Muscle of back (tissue), 11 donors: ENCODE measurements around the gene SFMBT2. TPM values are rescaled to one million over a fixed set of nuclear protein-coding genes. Genes with fewer than 3 reads are reported as not detected.
"Not testable (repeated sequence)": the region's sequence is repeated elsewhere in the genome, so short reads cannot be mapped to it uniquely, and the experiment has no call there.

Experiments used
- DNase-seq, 3 donors: peaks; one replicate each; pipeline versions ENCODE4 v3.0.0 to v3.0.0-alpha.2; 2013
- polyA plus RNA-seq, 10 donors: library from polyadenylated mRNA; unstranded; fragments of 120-200 nt; gene quantifications; one replicate each; pipeline ENCODE4 v1.2.1, GENCODE V29; 2013; ENCODE audit not compliant: insufficient read length in 10 of 10

SFMBT2 gene
- polyA plus RNA-seq, 10 donors, result 7.0 to 11.4 (median 8.2) TPM

DNA sequence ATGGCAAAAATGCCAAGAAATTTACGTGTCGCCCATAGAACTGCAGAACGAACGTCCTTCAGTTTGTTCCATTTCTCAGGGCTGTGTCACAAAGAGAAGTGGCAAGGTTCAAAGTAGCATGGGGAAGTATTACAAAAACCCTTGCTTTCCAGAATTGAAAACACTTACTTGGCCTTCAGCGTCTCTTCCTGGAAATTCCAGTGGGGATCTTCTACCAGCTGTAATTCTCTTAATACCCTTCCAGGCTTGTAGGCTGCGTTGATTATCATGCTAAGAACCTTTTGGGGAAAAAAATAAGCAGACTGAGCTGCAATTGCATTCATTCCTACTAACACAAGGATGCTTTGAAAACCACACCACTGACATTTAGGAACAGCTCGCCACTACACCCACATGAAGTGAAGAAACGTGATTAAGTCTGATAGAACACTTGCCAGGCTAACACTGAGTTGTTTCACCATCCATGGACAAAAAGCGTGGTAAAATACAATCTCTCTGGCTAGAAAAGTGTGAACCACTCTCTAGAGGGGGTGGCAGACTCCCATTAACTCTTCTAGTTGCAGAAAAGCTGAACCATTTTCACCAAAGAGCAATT lies 222.3 kb downstream of the SFMBT2 start:
- no peak for DNase-seq

DNA sequence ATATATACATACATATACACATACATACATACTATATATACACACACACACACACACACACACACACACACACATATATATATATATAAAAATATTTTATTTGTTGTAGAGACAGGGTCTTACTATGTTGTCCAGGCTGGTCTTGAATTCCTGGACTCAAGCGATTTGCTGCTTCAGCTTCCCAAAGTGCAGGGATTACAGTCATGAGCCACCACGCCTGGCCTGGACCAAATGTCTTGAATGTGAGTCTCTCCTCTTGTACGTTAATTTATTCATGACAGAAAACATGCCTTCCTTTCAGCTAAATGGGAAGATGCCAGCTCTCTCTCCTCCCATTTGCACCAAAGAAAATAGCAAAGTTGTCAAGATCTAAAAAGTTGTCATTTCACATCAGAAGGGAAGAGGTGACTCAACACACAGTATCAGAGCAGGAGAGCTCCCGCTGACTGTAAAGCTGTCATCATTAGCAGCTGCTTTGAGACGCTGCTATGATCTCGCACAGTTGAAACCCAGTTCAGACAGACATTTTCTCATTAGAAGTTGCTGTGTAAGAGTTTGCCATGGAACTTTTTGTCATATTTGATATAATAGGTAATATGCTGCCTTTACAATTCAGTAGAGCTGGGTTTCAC lies 224.3 kb downstream of the SFMBT2 start:
- no peak for DNase-seq

DNA sequence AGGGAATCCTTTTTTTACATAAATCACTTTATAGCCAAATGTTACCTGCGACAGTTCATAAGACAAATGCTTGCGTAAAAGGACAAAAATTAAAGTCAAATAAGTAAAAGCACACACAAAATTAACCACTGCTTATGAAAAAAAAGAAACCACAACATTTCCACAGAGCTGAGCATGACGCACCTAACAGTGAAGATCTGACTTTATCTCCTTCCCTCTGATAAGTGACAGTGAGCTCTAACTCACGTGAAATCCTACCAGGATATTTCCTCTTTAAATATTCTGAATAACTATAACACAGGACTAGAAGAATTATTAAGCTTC lies 225.5 kb downstream of the SFMBT2 start:
- DNase-seq, result no peak

DNA sequence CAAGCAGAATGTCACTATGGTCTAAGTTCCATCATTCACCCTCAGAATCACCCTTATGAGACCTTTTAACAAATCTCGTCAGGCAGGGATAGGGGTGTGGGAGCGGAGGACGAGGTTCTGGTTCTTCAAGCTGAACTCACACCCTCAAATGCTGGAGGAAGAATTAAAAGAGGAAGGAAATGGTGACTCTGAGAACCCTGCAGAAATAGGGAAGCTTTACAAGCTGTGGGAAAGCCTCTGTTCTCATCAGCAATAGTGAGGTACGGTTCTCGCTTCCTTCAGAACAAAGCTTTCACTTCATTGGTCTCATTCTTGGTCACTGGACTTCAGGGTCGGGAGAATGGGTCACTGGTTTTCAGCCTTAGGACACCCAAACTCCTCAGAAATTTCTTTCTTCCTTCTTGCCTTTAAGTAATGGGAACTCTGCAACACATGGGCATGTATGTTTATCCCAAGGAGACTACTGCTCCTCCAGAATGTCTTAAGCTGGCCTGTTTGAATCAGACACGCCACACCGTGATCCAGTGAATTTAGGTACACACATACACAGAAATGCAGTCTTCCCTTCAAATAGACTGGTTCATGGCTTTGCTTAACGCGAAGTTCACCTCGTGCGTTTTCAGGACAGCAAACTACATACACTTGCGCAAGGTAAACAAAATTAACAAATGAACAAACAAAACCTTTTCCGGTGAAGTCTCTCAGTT lies 226.0 kb downstream of the SFMBT2 start:
- peak in 1 of 3 donors; percentile 26 for DNase-seq

DNA sequence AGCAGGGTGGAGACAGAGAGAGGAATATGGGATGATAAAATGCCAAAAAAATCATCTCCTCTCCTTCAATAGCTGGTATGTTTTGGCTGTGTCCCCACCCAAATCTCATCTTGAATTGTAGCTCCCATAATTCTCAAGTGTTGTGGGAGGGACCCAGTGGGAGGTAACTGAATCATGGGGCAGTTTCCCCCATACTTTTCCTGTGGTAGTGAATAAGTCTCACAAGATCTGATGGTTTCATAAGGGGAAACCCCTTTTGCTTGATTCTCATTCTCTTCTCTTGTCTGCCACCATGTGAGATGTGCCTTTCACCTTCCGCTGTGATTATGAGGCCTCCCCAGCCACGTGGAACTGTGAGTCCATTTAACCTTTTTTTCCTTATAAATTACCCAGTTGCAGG lies 226.7 kb downstream of the SFMBT2 start:
- not testable (repeated sequence) for DNase-seq

DNA sequence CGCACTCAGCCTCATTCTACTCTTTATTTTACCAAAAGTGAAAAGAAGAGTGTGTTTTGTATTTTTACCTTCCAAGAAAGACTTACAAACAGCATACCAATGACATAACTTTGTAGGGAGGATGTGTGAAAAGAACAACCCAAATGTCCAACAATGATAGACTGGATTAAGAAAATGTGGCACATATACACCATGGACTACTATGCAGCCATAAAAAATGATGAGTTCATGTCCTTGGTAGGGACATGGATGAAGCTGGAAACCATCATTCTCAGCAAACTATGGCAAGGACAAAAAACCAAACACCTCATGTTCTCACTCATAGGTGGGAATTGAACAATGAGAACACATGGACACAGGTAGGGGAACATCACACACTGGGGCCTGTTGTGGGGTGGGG lies 228.5 kb downstream of the SFMBT2 start:
- DNase-seq, result not testable (repeated sequence)

DNA sequence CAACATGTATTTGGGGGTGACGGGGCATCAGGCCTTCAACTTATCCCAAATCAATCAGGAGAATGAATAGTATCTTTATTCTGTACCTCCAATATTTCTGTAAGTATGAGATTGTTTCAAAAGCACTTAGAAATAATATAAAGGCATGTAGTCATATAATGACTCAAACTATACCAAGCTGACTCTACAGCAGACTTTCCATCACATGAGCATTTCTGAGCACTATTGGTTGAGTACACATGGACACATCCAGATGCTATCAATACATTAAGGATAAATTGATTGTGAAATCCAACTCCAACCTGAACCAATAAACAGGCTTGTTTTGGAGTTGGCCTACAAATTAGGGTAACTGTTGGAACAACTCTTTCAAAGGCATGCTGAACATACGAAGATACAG lies 229.4 kb downstream of the SFMBT2 start:
- DNase-seq, result no peak

DNA sequence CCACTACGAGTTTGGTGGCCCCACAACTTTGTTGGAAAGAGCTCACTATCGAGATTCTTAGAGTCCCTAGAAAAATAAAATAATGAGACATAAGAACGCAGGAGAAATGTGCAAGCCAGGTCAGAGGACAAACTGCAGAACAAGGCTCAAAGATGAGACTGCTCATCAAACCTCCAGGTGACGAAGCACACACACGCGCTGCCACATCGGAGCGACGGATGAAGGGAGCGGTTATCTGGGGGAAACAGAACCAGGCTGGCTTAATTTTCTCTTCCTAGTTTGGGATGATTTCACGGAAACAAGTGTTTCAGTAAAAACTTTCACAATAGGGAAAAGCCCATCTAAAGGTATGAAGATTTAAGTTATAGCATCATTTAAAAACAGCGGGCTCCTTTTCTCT lies 231.3 kb downstream of the SFMBT2 start:
- no peak for DNase-seq

DNA sequence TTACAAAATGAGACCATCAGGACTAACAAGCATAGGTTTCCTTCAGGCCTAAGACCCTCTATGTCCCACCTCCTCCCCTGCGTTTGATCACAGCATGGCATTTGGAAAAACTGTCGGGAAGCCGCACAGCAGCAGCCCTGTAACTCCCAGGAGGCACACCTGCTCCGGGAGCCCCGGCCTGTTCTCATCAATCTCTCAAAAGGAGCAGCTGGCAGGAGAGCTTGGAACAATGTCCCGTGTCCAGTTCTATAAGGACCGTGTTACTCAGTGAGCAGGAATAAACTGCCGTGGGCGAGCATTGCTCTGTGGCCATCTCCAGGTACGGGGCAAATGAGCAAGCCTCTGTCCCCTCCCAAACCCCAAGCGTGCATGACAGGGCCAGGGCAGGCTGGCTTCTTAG lies 236.9 kb downstream of the SFMBT2 start:
- no peak for DNase-seq

DNA sequence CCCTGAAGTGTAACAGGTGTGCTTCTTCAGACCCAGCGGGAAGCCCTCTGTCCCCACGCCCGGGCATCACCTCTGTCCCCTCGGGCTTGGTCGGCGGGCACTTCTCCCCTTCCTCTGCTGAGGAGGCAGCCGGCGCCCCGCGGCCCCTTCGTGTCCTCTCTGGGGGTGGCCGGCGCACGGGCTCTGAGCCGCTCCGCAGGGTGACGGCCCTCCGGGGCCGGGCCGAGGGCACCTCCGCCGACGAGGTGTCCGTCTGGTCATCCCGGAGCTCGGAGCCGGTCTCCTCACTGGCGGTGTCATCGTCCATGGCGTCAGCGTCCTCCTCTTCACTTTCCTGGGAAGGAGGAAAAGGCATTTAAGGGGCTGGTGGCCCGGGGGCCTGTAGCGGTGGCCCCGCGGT lies 239.0 kb downstream of the SFMBT2 start:
- no peak for DNase-seq

DNA sequence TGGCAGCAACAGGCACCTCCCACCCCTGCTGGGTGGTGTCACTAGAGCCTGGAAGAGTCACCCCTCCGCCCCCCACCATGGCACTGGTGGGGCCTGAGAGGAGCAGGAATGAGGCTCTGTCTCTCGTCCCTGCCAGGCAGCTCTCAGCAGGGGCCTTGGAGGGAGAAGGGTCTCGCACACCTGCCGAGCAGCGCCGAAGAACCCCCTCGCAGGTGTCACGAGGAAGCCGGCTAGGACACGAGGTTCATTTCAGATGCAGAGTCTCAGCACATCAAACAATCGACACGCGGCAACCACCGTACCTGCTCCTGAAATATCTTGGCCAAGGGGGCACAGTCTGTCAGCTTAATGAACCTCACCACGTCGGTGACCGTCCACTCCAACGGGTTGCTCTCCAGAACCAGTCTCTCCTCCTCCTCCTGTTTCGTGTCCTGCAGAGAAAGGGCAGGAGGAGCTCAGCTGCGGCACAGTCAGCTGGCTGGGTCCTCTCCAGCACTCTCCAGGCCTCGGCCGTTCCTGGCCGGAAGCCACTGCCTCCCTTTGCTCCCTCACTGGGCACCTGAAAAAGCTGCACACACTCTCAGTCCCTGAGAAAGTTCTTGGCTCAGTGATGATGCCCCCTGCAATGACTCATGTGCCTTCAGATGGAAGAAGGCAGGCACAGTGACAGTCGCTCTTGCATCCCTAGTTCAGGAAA lies 240.1 kb downstream of the SFMBT2 start:
- DNase-seq, result no peak

DNA sequence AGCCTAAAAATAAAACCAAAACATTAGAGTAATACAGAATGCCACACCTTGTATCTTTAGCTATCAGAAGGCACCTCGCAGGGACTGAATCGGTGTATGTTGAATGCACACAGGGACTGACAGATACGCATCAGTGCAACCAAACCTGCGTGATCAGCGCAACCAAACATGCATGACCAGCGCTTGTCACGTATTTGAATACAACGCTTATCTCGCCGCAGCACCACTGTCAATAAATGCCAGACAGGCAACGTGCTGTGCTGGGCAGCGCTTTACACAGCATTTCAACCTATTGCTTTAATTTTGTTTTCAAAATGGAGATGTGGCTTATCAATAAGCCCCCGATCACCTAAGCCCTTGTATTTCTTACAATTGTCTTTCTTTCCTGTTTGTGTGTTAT lies 242.4 kb downstream of the SFMBT2 start:
- DNase-seq, result no peak

DNA sequence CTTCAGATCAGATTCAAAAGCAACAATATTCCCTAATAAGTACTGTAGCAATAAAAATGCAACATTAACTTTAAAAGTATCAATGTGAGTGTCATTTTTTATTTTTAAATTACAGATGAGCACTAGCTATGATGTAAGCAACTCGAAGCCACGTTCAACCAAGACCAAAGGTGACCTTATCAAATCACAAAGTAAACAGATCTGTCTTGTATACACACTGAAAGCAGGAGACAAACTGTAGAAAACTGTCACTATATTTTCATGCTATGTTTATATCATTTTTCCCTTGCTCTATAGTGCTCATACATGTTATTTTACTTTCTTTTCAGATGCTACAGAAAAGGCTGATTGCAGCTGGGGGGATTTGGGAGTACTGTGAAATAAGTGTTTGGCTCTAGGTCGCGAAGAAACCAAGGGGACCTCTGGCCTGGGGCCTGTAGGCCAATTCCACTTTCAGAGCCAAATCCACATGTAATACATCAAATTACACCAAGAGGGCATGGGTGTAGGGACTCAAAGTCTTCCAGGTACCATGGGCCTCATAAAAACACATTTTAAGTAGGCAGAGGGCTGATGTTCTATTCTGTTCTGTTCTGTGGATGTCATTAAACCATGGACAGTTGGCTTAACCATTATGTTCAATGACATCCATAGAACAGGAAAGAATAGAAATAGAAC lies 245.2 kb downstream of the SFMBT2 start:
- peak in 1 of 3 donors; percentile 38 for DNase-seq

DNA sequence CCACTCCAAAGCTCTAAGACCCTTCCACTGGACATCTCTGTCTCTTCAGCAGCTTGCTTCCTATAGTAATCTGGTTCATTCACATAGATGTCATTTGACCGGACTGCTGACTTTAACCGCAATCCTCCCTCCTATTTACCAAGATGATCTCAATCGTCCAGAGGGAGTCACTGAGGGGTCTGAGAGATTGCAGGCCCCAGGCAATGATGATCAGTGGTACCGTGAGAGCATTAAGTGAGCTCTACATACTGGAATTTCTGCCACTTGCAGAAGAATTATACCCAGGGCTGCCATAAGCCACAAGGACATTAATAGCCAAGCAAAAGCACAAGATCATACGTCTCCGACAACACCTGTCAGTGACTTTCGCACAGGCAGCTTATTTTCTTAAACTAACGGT lies 245.9 kb downstream of the SFMBT2 start:
- DNase-seq, result no peak

DNA sequence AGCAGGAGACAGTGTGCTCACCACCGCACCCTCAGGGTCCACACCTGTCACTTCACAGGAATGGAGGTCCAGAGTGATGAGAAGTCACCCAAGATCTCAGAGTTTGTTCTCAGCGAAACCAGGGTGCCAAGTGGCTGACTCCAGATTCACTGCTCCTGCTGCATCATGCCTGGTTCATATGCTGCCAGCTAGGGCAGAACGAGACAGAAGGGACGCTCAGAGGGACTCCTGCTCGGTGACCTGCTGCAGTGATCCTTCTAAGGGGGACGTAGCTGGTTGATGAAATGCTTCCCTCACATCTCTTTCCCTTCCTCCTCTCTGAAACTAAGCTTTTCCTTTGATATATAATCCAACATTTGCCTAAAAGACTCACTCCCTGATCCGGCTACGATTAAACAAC lies 248.5 kb downstream of the SFMBT2 start:
- no peak for DNase-seq

DNA sequence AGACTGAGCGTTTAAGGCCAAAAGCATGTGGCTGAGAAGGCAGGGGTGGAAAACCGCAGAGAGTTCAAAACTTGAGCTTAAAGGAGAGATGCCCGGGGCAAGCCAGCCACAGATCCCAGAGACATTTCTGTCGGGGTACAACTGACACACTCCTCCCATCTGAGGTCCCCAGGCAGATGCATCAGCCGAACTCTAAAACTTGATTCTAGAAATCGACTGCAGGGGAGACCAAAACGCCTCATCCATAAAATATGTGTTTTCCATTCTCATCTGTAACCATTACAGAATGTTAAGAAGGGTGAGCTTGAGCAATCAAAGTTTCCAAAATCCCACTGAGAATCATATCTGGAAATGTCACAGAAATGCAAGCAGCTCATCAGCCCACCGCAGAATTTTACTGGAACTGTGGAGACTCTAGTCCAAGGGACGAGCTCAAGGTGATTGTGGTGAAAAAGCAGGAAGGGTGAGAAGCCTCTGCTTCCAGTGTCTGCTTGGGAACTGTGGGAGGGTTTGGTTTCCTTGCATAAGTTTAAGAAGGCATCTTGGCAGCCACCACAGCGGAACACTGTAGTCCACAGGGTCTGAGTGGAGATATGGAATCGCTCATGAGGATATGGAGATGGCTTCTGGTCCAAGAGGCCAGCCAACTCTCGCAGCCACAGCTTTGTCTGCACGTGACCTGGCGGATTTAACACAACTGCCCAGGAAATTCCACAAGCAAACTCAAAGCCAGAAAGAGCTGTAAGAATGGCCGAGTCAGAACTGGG lies 249.2 kb downstream of the SFMBT2 start:
- peak; percentile 24 to 77 (median 58) for DNase-seq

DNA sequence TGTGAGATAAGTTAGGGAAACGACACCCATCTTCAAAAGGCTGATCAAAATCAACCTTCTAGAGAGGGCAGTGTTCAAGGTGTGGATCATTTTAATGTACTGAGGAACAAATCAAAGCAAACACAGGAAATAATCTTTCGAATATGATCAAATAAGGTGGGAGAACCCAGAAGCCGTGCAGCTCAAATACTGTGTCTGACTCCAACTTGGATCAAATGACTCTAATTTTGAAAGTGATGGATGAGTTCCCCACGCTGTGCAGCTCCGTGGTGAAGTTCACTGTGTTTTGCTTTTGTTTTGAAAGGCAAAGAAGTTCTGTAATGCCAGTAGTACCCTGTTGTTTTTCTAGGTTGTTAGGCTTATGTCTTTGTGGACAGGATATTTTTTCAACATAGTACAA lies 250.9 kb downstream of the SFMBT2 start:
- DNase-seq, result no peak

DNA sequence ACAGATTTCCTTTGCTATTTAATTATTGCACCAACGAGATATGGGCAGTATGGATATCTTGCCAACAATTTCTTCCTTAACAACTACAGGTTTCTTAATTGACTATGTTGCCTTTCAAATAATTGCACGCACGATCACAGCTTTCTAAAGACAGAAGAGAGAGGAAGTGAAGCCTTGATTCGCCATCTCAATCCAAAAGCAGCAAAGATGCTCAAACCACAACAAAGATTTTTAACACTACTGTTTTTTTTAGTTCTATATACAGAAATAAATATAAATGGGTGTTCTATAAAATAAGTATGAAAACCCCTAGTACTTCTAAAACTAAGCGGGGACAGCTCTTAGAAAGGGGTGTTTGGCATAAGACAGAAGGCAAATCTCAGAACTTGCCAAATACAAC lies 251.3 kb downstream of the SFMBT2 start:
- no peak for DNase-seq

DNA sequence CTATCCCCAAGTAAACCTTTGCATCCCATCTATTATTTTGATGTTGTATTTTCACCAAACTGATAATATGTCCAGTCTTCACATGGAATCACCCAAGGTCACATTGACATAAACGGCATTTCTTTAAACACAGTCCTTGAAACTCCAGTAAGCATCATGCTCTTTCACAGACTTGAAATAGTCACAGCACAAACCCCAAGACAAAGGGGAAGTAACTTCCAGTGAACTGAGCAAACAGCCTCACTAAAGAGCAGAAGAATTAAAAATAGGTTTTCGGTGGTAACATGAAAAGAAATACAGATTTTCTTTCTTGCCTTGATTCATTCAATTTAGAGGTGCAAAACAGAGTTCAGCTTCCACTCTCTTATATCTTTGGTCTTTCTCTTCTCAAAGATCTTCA lies 253.7 kb downstream of the SFMBT2 start:
- DNase-seq, result no peak

DNA sequence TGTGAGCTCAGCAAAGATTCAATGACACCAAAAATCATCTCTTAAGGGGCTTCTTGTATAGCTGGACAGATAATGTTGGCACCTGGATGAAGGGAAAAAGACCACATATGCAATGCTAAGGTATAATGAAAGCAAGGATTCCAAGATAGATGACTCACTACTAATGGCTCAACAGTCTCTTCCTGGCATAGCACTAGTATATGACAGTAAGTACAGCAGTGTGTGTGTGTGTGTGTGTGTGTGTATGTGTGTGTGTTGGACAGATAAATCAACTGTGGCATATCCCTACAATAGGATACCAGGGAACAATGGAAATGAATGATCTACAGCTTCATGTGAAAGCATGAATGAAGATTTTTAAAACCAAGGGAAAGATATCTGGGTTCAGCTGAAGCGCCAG lies 257.1 kb downstream of the SFMBT2 start:
- DNase-seq, result no peak

DNA sequence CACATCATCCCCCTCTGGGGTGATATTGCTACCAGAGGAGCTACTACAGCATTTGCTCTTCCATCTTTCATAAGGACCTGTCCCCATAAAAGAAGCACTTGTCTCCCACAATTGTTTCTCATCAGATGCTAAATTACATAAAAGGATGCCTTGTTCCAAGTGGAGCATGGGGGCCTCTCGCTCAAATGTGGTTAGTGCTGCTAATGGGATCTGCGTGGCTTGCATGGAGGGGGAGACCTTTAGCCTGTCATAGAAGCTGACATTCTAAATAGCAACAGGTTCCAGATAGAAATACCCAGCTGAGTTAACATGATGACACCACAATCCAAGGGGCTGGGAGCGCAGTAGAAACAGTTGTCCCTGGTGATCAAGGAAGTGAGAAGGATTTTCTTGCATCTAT lies 257.9 kb downstream of the SFMBT2 start:
- no peak for DNase-seq

DNA sequence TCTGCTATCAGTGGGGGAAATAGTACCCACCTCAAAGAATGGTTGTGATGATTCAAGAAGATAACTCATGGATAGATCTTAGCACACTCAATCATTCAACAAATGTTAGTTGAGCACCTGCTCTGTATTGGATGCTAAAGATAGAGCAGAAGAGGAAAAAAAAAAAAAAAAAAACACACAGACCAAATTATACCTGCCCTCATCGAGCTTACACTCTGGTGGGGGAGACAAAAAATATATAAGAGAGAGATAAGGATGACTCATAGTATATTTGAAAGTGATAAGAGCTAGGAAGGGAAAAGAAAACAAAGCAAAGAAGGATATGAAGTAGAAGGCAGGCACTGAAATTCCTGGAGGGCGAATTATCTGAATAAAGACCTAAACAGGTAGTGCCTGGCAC lies 258.5 kb downstream of the SFMBT2 start:
- no peak for DNase-seq
